IPS DF 6.9 (cell line): Measurements from ENCODE around the gene CCL21.

ENCODE experiments used
- DNase-seq: peaks from one replicate; pipeline ENCODE4 v3.0.0-alpha.2; 2013; ENCODE audit warnings: low read depth, low spot score
- H3K27ac ChIP-seq: one replicate; pipeline ENCODE4 v1.5.1; 2013; ENCODE audit warnings: low read length, control low read depth
- H3K27me3 ChIP-seq: 2 replicates; pipeline ENCODE4 v1.6.1; 2013; ENCODE audit warnings: mild to moderate bottlenecking, low read length; ENCODE audit not compliant: control insufficient read depth, insufficient read depth
- H3K36me3 ChIP-seq: 2 replicates; pipeline ENCODE4 v1.6.1; 2013; ENCODE audit warnings: low read length; ENCODE audit not compliant: control insufficient read depth, insufficient read depth
- H3K4me1 ChIP-seq: 2 replicates; pipeline ENCODE4 v1.6.1; 2013; ENCODE audit warnings: low read length; ENCODE audit not compliant: control insufficient read depth, insufficient read depth
- H3K4me3 ChIP-seq: 2 replicates; pipeline ENCODE4 v1.5.1; 2013; ENCODE audit warnings: mild to moderate bottlenecking, low read length
- H3K9me3 ChIP-seq: 2 replicates; pipeline ENCODE4 v1.6.1; 2013; ENCODE audit warnings: low read length, inconsistent platforms; ENCODE audit not compliant: control insufficient read depth, insufficient read depth
- WGBS: extraction: QIAGEN DNeasy Blood & Tissue Kit; methylation state at CpG from one replicate; pipeline ENCODE4 v1.1.7; 2013; ENCODE audit warnings: mixed read lengths, missing lambda C conversion rate; ENCODE audit not compliant: insufficient read length, insufficient coverage; 5-methylcytosine and 5-hydroxymethylcytosine counted together

CCL21 gene

DNA sequence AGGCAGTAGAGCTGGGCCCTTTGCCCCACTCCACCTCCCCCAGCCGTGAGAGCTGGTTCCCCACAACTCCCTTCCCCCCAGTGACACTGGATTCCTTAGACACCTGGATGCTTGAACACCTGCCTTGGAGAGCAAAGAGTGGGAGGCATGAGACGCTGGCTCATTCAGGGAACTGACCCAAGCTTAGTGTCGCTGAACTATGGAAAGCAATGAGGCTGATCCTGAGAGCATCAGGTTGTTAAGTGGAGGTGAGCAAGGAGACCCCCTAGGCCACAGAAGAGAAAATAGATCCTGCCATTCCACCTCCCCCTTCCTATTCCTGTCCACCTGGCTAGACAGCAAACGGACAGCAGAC lies 20.8 kb downstream of the CCL21 start:
- H3K27ac ChIP-seq = no peak overlapping the region
- DNase-seq = no peak
- no CpG with 5 or more reads among the region's 4 CpGs for WGBS
- peaks cover 3% of the 10 kb centered on the region; the same call in 1 of the 2 replicates for H3K4me1 ChIP-seq
- no peaks in the 10 kb centered on the region for H3K9me3 ChIP-seq
- H3K4me3 ChIP-seq = no peak overlapping the region
- no peaks in the 10 kb centered on the region for H3K27me3 ChIP-seq
- H3K36me3 ChIP-seq = no peaks in the 10 kb centered on the region

DNA sequence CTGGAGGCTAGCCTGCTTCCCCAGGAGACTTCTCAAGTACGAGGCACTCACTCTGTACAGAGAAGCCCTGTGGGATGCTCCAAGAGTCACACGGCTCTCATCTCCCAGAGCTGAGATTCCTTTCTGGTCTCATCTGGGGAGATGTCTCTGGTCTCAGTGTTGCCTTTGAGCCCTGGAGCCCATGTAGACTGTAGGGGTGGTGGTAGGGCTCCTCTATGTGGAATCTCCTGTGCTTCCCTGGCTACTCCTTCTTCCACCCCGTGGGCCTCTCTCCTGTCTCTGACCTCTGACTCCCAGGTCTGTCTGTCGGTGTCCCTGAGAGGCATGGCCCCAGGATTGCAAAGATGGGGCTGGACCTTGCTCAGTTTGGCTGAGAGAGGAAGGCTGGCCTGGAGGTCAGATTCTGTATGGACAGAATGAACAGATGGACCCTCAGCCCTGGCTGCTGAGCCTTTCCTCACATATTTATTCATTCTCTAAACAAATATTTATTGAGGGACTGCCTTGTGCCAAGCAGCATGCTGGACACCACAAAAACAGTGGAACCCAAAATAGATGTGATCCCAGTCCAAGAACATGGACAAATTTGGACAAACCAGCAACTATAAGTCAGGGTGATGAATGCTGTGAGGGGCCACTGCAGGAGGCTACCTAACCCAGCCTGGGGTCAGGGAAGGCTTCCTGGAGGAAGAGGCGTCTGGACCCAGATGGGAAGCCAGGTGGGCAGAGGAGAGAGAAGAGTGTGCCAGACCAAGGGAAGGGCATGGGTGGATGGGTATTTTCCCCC lies 21.4 kb downstream of the CCL21 start:
- no peak for DNase-seq
- Histone ChIP-seq H3K4me1 (peaks cover 3% of the 10 kb centered on the region; the same call in 1 of the 2 replicates), H3K27me3 (no peaks in the 10 kb centered on the region), H3K27ac (no peak overlapping the region), H3K36me3 (no peaks in the 10 kb centered on the region), H3K4me3 (no peak overlapping the region), H3K9me3 (no peaks in the 10 kb centered on the region)
- WGBS = no CpG with 5 or more reads among the region's 5 CpGs

GRCh38 chr9:34687276-34688030 lies 22.5 kb downstream of the CCL21 start:
- Histone ChIP-seq H3K27ac (no peak overlapping the region), H3K9me3 (no peaks in the 10 kb centered on the region), H3K4me1 (peaks cover 3% of the 10 kb centered on the region; the same call in 1 of the 2 replicates), H3K4me3 (no peak overlapping the region), H3K36me3 (no peaks in the 10 kb centered on the region), H3K27me3 (no peaks in the 10 kb centered on the region)
- WGBS = no CpG with 5 or more reads among the region's 10 CpGs
- DNase-seq = no peak

GRCh38 chr9:34686732-34687131 lies 23.2 kb downstream of the CCL21 start:
- H3K27ac ChIP-seq = no peak overlapping the region
- H3K36me3 ChIP-seq = no peaks in the 10 kb centered on the region
- no peaks in the 10 kb centered on the region for H3K27me3 ChIP-seq
- H3K4me3 ChIP-seq = no peak overlapping the region
- WGBS = no CpG with 5 or more reads among the region's 1 CpG
- no peaks in the 10 kb centered on the region for H3K9me3 ChIP-seq
- DNase-seq = no peak
- H3K4me1 ChIP-seq = peaks cover 3% of the 10 kb centered on the region; the same call in 1 of the 2 replicates

GRCh38 chr9:34686231-34686630 lies 23.7 kb downstream of the CCL21 start:
- DNase-seq = no peak
- Histone ChIP-seq H3K36me3 (no peaks in the 10 kb centered on the region), H3K9me3 (no peaks in the 10 kb centered on the region), H3K4me3 (no peak overlapping the region), H3K27me3 (no peaks in the 10 kb centered on the region), H3K4me1 (peaks cover 3% of the 10 kb centered on the region; the same call in 1 of the 2 replicates), H3K27ac (no peak overlapping the region)
- no CpG with 5 or more reads among the region's 5 CpGs for WGBS

DNA sequence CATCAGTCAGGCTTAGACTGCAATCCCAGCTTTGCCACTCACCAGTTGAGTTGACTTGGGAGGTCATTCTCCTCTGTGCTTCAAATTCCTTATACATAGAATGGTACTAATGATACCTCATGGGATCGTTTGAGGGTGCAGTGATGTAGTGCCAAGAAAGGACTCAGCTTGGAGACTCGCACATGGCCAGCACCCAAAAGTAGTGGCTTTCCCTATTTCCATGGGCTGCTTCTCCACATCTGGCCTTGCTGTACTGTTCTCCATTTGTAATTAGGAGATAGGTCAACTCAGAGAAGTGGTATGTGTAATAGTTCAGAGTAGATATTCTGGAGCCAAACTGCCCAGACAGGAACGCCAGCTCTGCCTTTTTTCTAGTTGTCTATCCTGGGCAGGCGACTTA lies 24.3 kb downstream of the CCL21 start:
- no peak overlapping the region for H3K4me3 ChIP-seq
- no peaks in the 10 kb centered on the region for H3K36me3 ChIP-seq
- WGBS = no CpG with 5 or more reads among the region's 4 CpGs
- no peak overlapping the region for H3K27ac ChIP-seq
- no peaks in the 10 kb centered on the region for H3K27me3 ChIP-seq
- DNase-seq = no peak
- peaks cover 3% of the 10 kb centered on the region; the same call in 1 of the 2 replicates for H3K4me1 ChIP-seq
- no peaks in the 10 kb centered on the region for H3K9me3 ChIP-seq

GRCh38 chr9:34684816-34685215 lies 25.1 kb downstream of the CCL21 start:
- no peak for DNase-seq
- H3K9me3 ChIP-seq = no peaks in the 10 kb centered on the region
- whole genome bisulfite sequencing = no CpG with 5 or more reads among the region's 4 CpGs
- no peak overlapping the region for H3K27ac ChIP-seq
- H3K4me3 ChIP-seq = no peak overlapping the region
- no peaks in the 10 kb centered on the region for H3K36me3 ChIP-seq
- H3K4me1 ChIP-seq = peaks cover 3% of the 10 kb centered on the region; the same call in 1 of the 2 replicates
- H3K27me3 ChIP-seq = no peaks in the 10 kb centered on the region

DNA sequence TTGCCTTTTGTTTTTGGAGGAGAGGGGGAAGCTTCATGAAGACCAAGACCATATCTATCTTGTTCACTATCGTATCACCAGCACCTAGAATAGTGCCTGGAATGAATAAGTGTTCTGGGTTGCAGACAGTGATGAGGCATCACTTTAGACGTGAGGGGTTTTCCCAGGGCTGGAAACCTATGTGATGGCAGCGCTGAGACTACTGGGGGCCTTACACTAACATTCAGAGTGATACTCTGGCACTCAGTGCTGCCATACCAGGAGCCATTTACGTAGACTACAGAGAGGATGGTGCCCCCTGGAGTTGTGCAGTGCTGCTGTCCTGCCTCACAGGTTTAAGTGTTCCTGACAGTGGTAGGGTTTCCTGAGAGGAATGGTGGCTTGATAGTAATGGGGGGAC lies 25.8 kb downstream of the CCL21 start:
- H3K27me3 ChIP-seq = no peaks in the 10 kb centered on the region
- peaks cover 3% of the 10 kb centered on the region; the same call in 1 of the 2 replicates for H3K4me1 ChIP-seq
- H3K9me3 ChIP-seq = no peaks in the 10 kb centered on the region
- no peak for DNase-seq
- no peak overlapping the region for H3K27ac ChIP-seq
- no peaks in the 10 kb centered on the region for H3K36me3 ChIP-seq
- WGBS = no CpG with 5 or more reads among the region's 4 CpGs
- H3K4me3 ChIP-seq = no peak overlapping the region

DNA sequence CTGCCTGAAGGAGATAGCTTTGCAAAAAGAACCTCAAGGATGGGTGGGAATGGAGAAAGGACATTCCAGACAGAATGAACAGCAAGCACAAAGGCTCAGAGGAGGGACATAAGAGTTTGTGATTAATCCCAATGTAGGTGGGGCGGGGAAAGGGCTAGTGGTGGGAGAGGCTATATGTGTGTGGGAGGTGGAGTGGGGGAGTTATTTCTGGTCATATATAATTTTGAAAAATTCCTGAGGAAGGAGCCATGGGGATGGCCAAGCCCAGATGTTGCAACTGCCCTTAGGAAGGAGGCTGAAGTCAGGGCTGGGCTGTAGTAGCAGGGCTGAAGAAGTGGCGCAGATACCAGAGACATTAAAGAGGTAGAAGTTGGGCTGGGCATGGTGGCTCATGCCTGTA lies 34.1 kb downstream of the CCL21 start:
- Histone ChIP-seq H3K4me3 (no peak overlapping the region), H3K36me3 (no peaks in the 10 kb centered on the region), H3K27ac (no peak overlapping the region), H3K27me3 (no peaks in the 10 kb centered on the region), H3K9me3 (no peaks in the 10 kb centered on the region), H3K4me1 (no peaks in the 10 kb centered on the region)
- no CpG with 5 or more reads among the region's 2 CpGs for WGBS
- no peak for DNase-seq

DNA sequence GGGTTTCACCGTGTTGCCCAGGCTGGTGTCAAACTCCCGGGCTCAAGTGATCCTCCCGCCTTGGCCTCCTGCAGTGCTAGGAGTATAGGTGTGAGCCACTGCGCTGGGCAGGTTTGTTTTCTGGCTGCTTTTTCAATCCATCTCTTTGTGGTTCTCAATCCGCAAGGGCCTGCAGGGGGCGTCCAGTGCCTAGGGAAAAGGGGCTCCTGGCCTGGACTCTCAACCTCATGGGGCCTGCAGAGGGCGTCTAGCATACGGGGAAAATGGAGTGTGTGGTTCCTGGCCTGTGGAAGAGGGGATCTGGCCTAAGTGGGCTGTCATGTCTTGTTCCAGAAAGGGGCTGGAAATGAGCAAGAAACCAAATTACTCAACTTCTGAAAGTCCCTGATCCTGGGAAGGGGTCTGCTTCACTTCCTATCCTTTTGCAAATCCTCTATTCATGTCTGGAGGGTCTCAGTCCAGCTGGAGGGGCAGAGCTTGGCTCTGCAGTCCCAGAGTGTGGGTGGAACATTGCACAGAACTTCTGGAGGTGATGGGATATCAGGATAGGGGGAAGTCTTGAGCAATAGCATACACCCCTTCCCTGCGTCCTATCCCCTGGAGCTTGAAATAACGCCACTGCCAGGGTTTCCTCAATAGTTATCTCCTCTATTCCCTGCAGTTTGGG lies 34.8 kb downstream of the CCL21 start:
- Histone ChIP-seq H3K9me3 (no peaks in the 10 kb centered on the region), H3K36me3 (no peaks in the 10 kb centered on the region), H3K4me1 (no peaks in the 10 kb centered on the region), H3K4me3 (no peak overlapping the region), H3K27me3 (no peaks in the 10 kb centered on the region), H3K27ac (no peak overlapping the region)
- WGBS = no CpG with 5 or more reads among the region's 10 CpGs
- DNase-seq = peak; percentile 74
